HL-60 (cell line): Measurements from ENCODE around the gene B3GNT3.
A peak's percentile ranks its signal among the peaks of the same experiment; 100 is the strongest.

Source experiments
- DNase-seq, 2 experiments: peaks; one replicate each; pipeline ENCODE4 v3.0.0-alpha.2; 2010 to 2020; ENCODE audit warnings: low read depth in 1 of 2, low spot score in 1 of 2
- H3K27ac ChIP-seq: fragments of 250-450 bp; sonication (Bioruptor Pico); replicated peaks from 2 replicates; pipeline ENCODE4 v1.5.1; 2020; ENCODE audit warnings: mild to moderate bottlenecking, moderate library complexity
- H3K27me3 ChIP-seq: fragments of 250-450 bp; sonication (Bioruptor Pico); 2 replicates; pipeline ENCODE4 v1.5.1; 2021; ENCODE audit warnings: mild to moderate bottlenecking, moderate library complexity; ENCODE audit not compliant: insufficient read depth, poor library complexity, severe bottlenecking
- H3K4me3 ChIP-seq: replicated peaks from 2 replicates; pipeline ENCODE4 v1.5.1; 2011; ENCODE audit warnings: mild to moderate bottlenecking, control low read depth, low read length; ENCODE audit not compliant: insufficient read depth
- GABPA ChIP-seq: IDR thresholded peaks from 2 replicates; pipeline ENCODE4 v1.6.1; 2012; ENCODE audit warnings: low read depth
- POLR2AphosphoS5 ChIP-seq: IDR thresholded peaks from 2 replicates; pipeline ENCODE4 v1.6.1; 2012; ENCODE audit warnings: low read depth
- REST ChIP-seq: IDR thresholded peaks from 2 replicates; pipeline ENCODE4 v1.6.1; 2012; ENCODE audit warnings: low read depth; ENCODE audit not compliant: insufficient replicate concordance
- SPI1 ChIP-seq: IDR thresholded peaks from 2 replicates; pipeline ENCODE4 v1.6.1; 2012; ENCODE audit warnings: low read depth, mild to moderate bottlenecking, borderline replicate concordance
- TF ChIP-seq, protein P1 (sequence below): IDR thresholded peaks from one replicate; pipeline ENCODE4 v1.5.1; 2011; ENCODE audit warnings: low read length, control low read depth, inconsistent platforms; ENCODE audit not compliant: insufficient read depth

B3GNT3 gene

GRCh38 chr19:17855280-17856152, 60.6 kb downstream of the B3GNT3 start:
- H3K27me3 ChIP-seq: no peaks in the 10 kb centered on the region
- no peak overlapping the region for H3K4me3 ChIP-seq
- TF ChIP-seq REST (no peak), GABPA (no peak)
- TF ChIP-seq, protein P1, sequence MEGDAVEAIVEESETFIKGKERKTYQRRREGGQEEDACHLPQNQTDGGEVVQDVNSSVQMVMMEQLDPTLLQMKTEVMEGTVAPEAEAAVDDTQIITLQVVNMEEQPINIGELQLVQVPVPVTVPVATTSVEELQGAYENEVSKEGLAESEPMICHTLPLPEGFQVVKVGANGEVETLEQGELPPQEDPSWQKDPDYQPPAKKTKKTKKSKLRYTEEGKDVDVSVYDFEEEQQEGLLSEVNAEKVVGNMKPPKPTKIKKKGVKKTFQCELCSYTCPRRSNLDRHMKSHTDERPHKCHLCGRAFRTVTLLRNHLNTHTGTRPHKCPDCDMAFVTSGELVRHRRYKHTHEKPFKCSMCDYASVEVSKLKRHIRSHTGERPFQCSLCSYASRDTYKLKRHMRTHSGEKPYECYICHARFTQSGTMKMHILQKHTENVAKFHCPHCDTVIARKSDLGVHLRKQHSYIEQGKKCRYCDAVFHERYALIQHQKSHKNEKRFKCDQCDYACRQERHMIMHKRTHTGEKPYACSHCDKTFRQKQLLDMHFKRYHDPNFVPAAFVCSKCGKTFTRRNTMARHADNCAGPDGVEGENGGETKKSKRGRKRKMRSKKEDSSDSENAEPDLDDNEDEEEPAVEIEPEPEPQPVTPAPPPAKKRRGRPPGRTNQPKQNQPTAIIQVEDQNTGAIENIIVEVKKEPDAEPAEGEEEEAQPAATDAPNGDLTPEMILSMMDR: peak; percentile 97
- H3K27ac ChIP-seq: no peak overlapping the region
- peak in 1 of 2 experiments; percentile 77 for DNase-seq

GRCh38 chr19:17859533-17860330, 64.8 kb downstream of the B3GNT3 start, which contains the start of gene RPL18A:
Gene RPL18A (plus strand): TSS chr19:17859910. CDS start chr19:17859957, 47 bp downstream.
- peak; percentile 100 for DNase-seq
- H3K27ac ChIP-seq: peak within 1 kb of the TSS; percentile 97
- peak within 1 kb of the TSS; percentile 57 for H3K4me3 ChIP-seq
- TF ChIP-seq REST (peak; percentile 79), GABPA (peak; percentile 95), POLR2AphosphoS5 (peak; percentile 98), SPI1 (peak; percentile 55; the same call in 1 of the 2 replicates)
- TF ChIP-seq, protein P1: peak; percentile 88
- H3K27me3 ChIP-seq: no peaks in the 10 kb centered on the region

DNA sequence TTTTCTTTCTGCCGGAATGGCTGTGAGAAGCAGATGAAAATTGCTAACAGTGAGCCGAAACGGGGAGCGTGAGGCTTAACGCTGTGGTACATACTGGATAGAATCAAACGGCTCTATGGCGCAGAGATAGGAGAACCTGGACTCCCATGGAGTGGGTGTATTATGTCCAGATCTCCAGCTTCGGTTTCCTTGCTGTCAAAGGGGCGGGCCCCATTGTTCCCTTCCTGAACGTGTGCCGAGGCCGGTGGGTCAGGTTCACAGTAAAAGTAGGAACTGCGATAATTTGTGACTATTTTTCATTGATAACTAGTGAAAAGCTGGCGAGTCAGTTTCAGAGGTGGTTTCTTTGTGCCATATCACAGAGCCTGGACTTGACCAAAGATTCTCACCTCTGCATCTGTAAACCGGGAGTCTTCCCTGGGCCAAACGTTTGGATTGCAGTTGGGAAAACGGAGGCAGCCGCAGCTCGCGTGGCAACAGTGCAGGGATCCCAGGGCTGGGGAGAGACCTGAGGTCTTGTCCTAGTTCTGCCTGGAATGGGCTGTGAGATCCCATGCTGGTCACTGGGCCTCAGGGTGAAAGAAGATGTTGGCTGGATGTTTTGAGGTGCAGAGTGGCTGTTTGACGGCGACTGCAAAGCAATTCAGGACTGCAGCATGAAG, 65.5 kb downstream of the B3GNT3 start:
- no peak for DNase-seq
- Histone ChIP-seq H3K4me3 (peak overlapping the region; percentile 57), H3K27ac (peak overlapping the region; percentile 97), H3K27me3 (no peaks in the 10 kb centered on the region)
- TF ChIP-seq POLR2AphosphoS5 (0 out of 2 replicates have a peak, but pooled peaks have one; percentile 27), SPI1 (no peak)
- TF ChIP-seq, protein P1: no peak
